IMR-90 (cell line): ENCODE data around the gene ADARB2. TPM values are rescaled to one million over a fixed set of nuclear protein-coding genes. Genes with fewer than 3 reads are reported as not detected.

Source experiments
- ATAC-seq: fragments of 200-7000 bp; cut with Tn5 transposase; 2 replicates; pipeline ENCODE4 v1.9.1; 2020; ENCODE audit warnings: low read depth, mild to moderate bottlenecking, moderate library complexity
- BruUV-seq: library from RNA; stranded (reverse); fragments of 400-500 nt; replicated peaks from 2 replicates; lab custom pipeline; 2021; lab: Mats Ljungman, UMichigan
- CTCF ChIA-PET: fragments of 300-600 bp; formaldehyde crosslinking; extraction: SDS; loops from one replicate; lab custom pipeline; 2021; ENCODE audit warnings: antibody characterized with exemption; lab: Yijun Ruan, JAX
- POLR2A ChIA-PET: fragments of 300-600 bp; sonication (Branson Sonifier 250); formaldehyde crosslinking; loops from one replicate; lab custom pipeline; 2022; ENCODE audit warnings: antibody characterized with exemption; ENCODE audit not compliant: unreplicated experiment; lab: Charles Lee
- DNase-seq: peaks from one replicate; pipeline ENCODE4 v3.0.0; 2013
- H2AFZ ChIP-seq: replicated peaks from 2 replicates; pipeline ENCODE3; 2013; ENCODE audit warnings: low read length, mild to moderate bottlenecking; ENCODE audit not compliant: poor library complexity
- H2AK5ac ChIP-seq: 2 replicates; pipeline ENCODE4 v1.6.1; 2013; ENCODE audit warnings: low read depth, low read length, inconsistent platforms
- H2AK9ac ChIP-seq: replicated peaks from 2 replicates; pipeline ENCODE3; 2013; ENCODE audit warnings: mild to moderate bottlenecking, low read depth, low read length, moderate library complexity; ENCODE audit not compliant: poor library complexity
- H2BK120ac ChIP-seq: 2 replicates; pipeline ENCODE4 v1.6.1; 2013; ENCODE audit warnings: low read depth, low read length, inconsistent platforms
- H2BK15ac ChIP-seq: 3 replicates; pipeline ENCODE4 v1.6.1; 2013; ENCODE audit warnings: low read depth, low read length, inconsistent platforms
- H2BK20ac ChIP-seq: 2 replicates; pipeline ENCODE4 v1.6.1; 2013; ENCODE audit warnings: low read depth, mild to moderate bottlenecking, inconsistent platforms, low read length, moderate library complexity
- H2BK5ac ChIP-seq: 2 replicates; pipeline ENCODE4 v1.6.1; 2013; ENCODE audit warnings: mild to moderate bottlenecking, low read depth, low read length, inconsistent platforms; ENCODE audit not compliant: poor library complexity, severe bottlenecking
- H3K14ac ChIP-seq: replicated peaks from 2 replicates; pipeline ENCODE4 v1.6.1; 2013; ENCODE audit warnings: low read depth, low read length, inconsistent platforms
- H3K18ac ChIP-seq: 2 replicates; pipeline ENCODE4 v1.6.1; 2013; ENCODE audit warnings: low read depth, low read length, control low read depth
- H3K23ac ChIP-seq: 2 replicates; pipeline ENCODE4 v1.6.1; 2013; ENCODE audit warnings: low read depth, low read length, inconsistent platforms
- H3K27ac ChIP-seq: 2 replicates; pipeline ENCODE4 v1.5.1; 2013; ENCODE audit warnings: mild to moderate bottlenecking, control low read depth, low read length; ENCODE audit not compliant: insufficient read depth
- H3K27me3 ChIP-seq: 2 replicates; pipeline ENCODE4 v1.6.1; 2013; ENCODE audit warnings: low read length; ENCODE audit not compliant: control insufficient read depth, insufficient read depth
- H3K36me3 ChIP-seq: 2 replicates; pipeline ENCODE4 v1.6.1; 2013; ENCODE audit warnings: low read length, mixed read lengths; ENCODE audit not compliant: control insufficient read depth, insufficient read depth
- H3K4ac ChIP-seq: 2 replicates; pipeline ENCODE4 v1.6.1; 2013; ENCODE audit warnings: low read depth, low read length, inconsistent platforms
- H3K4me1 ChIP-seq: 2 replicates; pipeline ENCODE4 v1.6.1; 2013; ENCODE audit warnings: low read length, mixed read lengths; ENCODE audit not compliant: control insufficient read depth, insufficient read depth
- H3K4me2 ChIP-seq: 2 replicates; pipeline ENCODE4 v1.6.1; 2013; ENCODE audit warnings: low read depth, mild to moderate bottlenecking, control low read depth, low read length, moderate library complexity
- H3K4me3 ChIP-seq: 2 replicates; pipeline ENCODE4 v1.5.1; 2013; ENCODE audit warnings: low read depth, mild to moderate bottlenecking, control low read depth, low read length, moderate library complexity; ENCODE audit not compliant: insufficient read depth
- H3K56ac ChIP-seq: 2 replicates; pipeline ENCODE4 v1.6.1; 2013; ENCODE audit warnings: low read length, inconsistent platforms; ENCODE audit not compliant: insufficient read depth; ENCODE audit errors: extremely low read depth
- H3K79me1 ChIP-seq, 2 experiments: 2 replicates each; pipeline ENCODE4 v1.6.1; 2013; ENCODE audit warnings: low read length in 2 of 2, inconsistent platforms in 1 of 2, low read depth in 1 of 2
- H3K9ac ChIP-seq: 2 replicates; pipeline ENCODE4 v1.6.1; 2013; ENCODE audit warnings: low read depth, low read length, control low read depth
- H3K9me1 ChIP-seq: 2 replicates; pipeline ENCODE4 v1.6.1; 2013; ENCODE audit warnings: low read length, inconsistent platforms; ENCODE audit not compliant: insufficient read depth
- H3K9me3 ChIP-seq: 2 replicates; pipeline ENCODE4 v1.6.1; 2013; ENCODE audit warnings: low read length; ENCODE audit not compliant: control insufficient read depth, insufficient read depth
- H4K20me1 ChIP-seq: 2 replicates; pipeline ENCODE4 v1.6.1; 2013; ENCODE audit warnings: low read length, inconsistent platforms; ENCODE audit not compliant: insufficient read depth
- H4K5ac ChIP-seq: 2 replicates; pipeline ENCODE4 v1.6.1; 2013; ENCODE audit warnings: mild to moderate bottlenecking, low read depth, low read length, control low read depth
- H4K8ac ChIP-seq, 2 experiments: 2 replicates each; pipeline ENCODE4 v1.6.1; 2013; ENCODE audit warnings: low read depth in 2 of 2, low read length in 2 of 2, control low read depth in 1 of 2, inconsistent platforms in 1 of 2
- H4K91ac ChIP-seq: 2 replicates; pipeline ENCODE4 v1.6.1; 2013; ENCODE audit warnings: low read depth, low read length, inconsistent platforms; ENCODE audit not compliant: insufficient read depth
- MAZ ChIP-seq: IDR thresholded peaks from 2 replicates; pipeline ENCODE4 v1.6.1; 2012; ENCODE audit warnings: low read depth, mild to moderate bottlenecking, low read length, improper control_type of control experiment, moderate library complexity, borderline replicate concordance
- NFE2L2 ChIP-seq: fragments of 150-350 bp; IDR thresholded peaks from 2 replicates; pipeline ENCODE4 v1.6.1; 2016; ENCODE audit warnings: low read depth, mild to moderate bottlenecking, low read length
- RFX5 ChIP-seq: IDR thresholded peaks from 2 replicates; pipeline ENCODE4 v1.8.0; 2012; ENCODE audit warnings: low read depth, mild to moderate bottlenecking, low read length, moderate library complexity
- SMC3 ChIP-seq: fragments of 150-350 bp; IDR thresholded peaks from 2 replicates; pipeline ENCODE4 v1.6.1; 2016; ENCODE audit warnings: low read depth, mild to moderate bottlenecking, antibody characterized with exemption, low read length, moderate library complexity
- WGBS, 2 experiments: methylation state at CpG; one replicate each; pipeline versions ENCODE4 v1.1.5 to v1.1.7; 2013; ENCODE audit warnings: missing lambda C conversion rate in 2 of 2; ENCODE audit not compliant: insufficient read length in 1 of 2; ENCODE audit errors: extremely low coverage in 2 of 2; 5-methylcytosine and 5-hydroxymethylcytosine counted together
- dilution Hi-C: fragments of 300-500 bp; cut with HindIII; formaldehyde crosslinking; loops from one replicate; pipeline ENCODE4 v1.14.3; 2018; ENCODE audit warnings: low sequenced_read_pairs; ENCODE audit not compliant: unreplicated experiment
- in situ Hi-C: fragments of 300-500 bp; cut with MboI; formaldehyde crosslinking; loops from 3 replicates; pipeline ENCODE4 v1.14.3; 2019; ENCODE audit warnings: low sequenced_read_pairs, inconsistent platforms, mixed read lengths
- intact Hi-C: fragments of 100-400 bp; cut with micrococcal nuclease; formaldehyde crosslinking; loops from 2 replicates; pipeline ENCODE4 v1.10.0; 2022
- polyA plus RNA-seq, 3 experiments: library from polyadenylated mRNA; depleted of rRNA; stranded (reverse); fragments of >200 nt; gene quantifications; 2 replicates each; pipeline ENCODE4 v1.2.3, GENCODE V29; 2012; ENCODE audit warnings: low replicate concordance in 1 of 3
- total RNA-seq: library from RNA; depleted of rRNA; stranded (reverse); fragments of >200 nt; gene quantifications from 2 replicates; pipeline ENCODE4 v1.2.3, GENCODE V29; 2012
- TF ChIP-seq, protein P1 (sequence below): fragments of 150-350 bp; IDR thresholded peaks from 2 replicates; pipeline ENCODE4 v1.6.1; 2017; ENCODE audit warnings: mild to moderate bottlenecking, antibody characterized with exemption, low read length, low read depth
- TF ChIP-seq, protein P2 (sequence below): conservative IDR thresholded peaks from 2 replicates; pipeline ENCODE4 v1.5.1; 2012; ENCODE audit warnings: mild to moderate bottlenecking, low read depth, low read length, improper control_type of control experiment

ADARB2 gene
- total and polyA plus RNA-seq, 2 of the 4 experiments (the other 2 are of a cell fraction): not detected

DNA sequence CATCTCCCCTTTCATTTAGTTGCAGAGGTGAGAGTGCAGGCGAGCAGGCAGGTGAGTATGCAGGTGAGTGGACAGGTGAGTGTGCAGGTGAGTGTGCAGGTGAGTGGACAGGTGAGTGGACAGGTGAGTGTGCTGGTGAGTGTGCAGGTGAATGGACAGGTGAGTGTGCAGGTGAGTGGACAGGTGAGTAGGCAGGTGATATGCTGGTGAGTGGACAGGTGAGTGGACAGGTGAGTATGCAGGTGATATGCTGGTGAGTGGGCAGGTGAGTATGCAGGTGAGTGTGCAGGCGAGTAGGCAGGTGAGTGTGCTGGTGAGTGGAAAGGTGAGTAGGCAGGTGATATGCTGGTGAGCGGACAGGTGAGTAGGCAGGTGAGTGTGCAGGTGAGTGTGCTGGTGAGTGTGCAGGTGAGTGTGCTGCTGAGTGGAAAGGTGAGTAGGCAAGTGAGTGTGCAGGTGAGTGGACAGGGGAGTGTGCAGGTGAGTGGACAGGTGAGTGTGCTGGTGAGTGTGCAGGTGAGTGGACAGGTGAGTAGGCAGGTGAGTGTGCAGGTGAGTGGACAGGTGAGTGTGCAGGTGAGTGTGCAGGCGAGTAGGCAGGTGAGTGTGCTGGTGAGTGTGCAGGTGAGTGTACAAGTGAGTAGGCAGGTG lies 165.6 kb downstream of the ADARB2 start:
- H3K9me3 ChIP-seq: peaks cover 52% of the 10 kb centered on the region
- DNase-seq: no peak

More for the DNA sequence above, 165.6 kb downstream of the ADARB2 start:
- no peaks in the 10 kb centered on the region for H3K4me1 ChIP-seq
- H2BK120ac ChIP-seq: no peak overlapping the region
- no peak overlapping the region for H3K9ac ChIP-seq
- ChIA-PET POLR2A (no interaction called here), CTCF (no interaction called here)
- dilution Hi-C loops (no loop called here), intact Hi-C loops (no loop called here), in situ Hi-C loops (no loop called here)
- H3K56ac ChIP-seq: no peak overlapping the region; the same call in 1 of the 2 replicates
- no peak overlapping the region for H3K18ac ChIP-seq
- no peaks in the 10 kb centered on the region for H3K79me1 ChIP-seq
- no peak overlapping the region for H3K27ac ChIP-seq
- H3K36me3 ChIP-seq: no peaks in the 10 kb centered on the region
- no peak overlapping the region for H2AK5ac ChIP-seq
- no peak overlapping the region for H3K4ac ChIP-seq
- peak overlapping the region; percentile 41 for H2AFZ ChIP-seq
- ATAC-seq: no peak
- H3K27me3 ChIP-seq: no peaks in the 10 kb centered on the region
- H2BK20ac ChIP-seq: no peak overlapping the region
- H3K9me1 ChIP-seq: no peaks in the 10 kb centered on the region
- H3K4me3 ChIP-seq: no peak overlapping the region
- WGBS, 2 experiments: 62% methylated on average over 3 of the region's 4 CpGs; no CpG with 5 or more reads in 1 of the 2 experiments
- H4K5ac ChIP-seq: no peak overlapping the region
- no peak overlapping the region for H2AK9ac ChIP-seq
- no peak overlapping the region for H2BK5ac ChIP-seq
- H3K23ac ChIP-seq: no peak overlapping the region
- no peak overlapping the region for H4K91ac ChIP-seq
- BruUV-seq: no TSS peak
- no peaks in the 10 kb centered on the region for H4K20me1 ChIP-seq
- H3K14ac ChIP-seq: no peak overlapping the region
- H4K8ac ChIP-seq: no peak overlapping the region
- no peak overlapping the region for H3K4me2 ChIP-seq
- TF ChIP-seq RFX5 (no peak), NFE2L2 (no peak), SMC3 (no peak), MAZ (no peak)
- TF ChIP-seq, protein P1, sequence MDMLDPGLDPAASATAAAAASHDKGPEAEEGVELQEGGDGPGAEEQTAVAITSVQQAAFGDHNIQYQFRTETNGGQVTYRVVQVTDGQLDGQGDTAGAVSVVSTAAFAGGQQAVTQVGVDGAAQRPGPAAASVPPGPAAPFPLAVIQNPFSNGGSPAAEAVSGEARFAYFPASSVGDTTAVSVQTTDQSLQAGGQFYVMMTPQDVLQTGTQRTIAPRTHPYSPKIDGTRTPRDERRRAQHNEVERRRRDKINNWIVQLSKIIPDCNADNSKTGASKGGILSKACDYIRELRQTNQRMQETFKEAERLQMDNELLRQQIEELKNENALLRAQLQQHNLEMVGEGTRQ: no peak
- TF ChIP-seq, protein P2, sequence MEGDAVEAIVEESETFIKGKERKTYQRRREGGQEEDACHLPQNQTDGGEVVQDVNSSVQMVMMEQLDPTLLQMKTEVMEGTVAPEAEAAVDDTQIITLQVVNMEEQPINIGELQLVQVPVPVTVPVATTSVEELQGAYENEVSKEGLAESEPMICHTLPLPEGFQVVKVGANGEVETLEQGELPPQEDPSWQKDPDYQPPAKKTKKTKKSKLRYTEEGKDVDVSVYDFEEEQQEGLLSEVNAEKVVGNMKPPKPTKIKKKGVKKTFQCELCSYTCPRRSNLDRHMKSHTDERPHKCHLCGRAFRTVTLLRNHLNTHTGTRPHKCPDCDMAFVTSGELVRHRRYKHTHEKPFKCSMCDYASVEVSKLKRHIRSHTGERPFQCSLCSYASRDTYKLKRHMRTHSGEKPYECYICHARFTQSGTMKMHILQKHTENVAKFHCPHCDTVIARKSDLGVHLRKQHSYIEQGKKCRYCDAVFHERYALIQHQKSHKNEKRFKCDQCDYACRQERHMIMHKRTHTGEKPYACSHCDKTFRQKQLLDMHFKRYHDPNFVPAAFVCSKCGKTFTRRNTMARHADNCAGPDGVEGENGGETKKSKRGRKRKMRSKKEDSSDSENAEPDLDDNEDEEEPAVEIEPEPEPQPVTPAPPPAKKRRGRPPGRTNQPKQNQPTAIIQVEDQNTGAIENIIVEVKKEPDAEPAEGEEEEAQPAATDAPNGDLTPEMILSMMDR: no peak
- H2BK15ac ChIP-seq: no peak overlapping the region
